HG03159 (cell line): Measurements from ENCODE around the gene NOTCH3.

Experiments
- ATAC-seq: cut with Tn5 transposase; IDR thresholded peaks from one replicate; pipeline ENCODE4 v1.9.1; 2021; ENCODE audit warnings: mild to moderate bottlenecking, moderate library complexity; ENCODE audit not compliant: unreplicated experiment

NOTCH3 gene

DNA sequence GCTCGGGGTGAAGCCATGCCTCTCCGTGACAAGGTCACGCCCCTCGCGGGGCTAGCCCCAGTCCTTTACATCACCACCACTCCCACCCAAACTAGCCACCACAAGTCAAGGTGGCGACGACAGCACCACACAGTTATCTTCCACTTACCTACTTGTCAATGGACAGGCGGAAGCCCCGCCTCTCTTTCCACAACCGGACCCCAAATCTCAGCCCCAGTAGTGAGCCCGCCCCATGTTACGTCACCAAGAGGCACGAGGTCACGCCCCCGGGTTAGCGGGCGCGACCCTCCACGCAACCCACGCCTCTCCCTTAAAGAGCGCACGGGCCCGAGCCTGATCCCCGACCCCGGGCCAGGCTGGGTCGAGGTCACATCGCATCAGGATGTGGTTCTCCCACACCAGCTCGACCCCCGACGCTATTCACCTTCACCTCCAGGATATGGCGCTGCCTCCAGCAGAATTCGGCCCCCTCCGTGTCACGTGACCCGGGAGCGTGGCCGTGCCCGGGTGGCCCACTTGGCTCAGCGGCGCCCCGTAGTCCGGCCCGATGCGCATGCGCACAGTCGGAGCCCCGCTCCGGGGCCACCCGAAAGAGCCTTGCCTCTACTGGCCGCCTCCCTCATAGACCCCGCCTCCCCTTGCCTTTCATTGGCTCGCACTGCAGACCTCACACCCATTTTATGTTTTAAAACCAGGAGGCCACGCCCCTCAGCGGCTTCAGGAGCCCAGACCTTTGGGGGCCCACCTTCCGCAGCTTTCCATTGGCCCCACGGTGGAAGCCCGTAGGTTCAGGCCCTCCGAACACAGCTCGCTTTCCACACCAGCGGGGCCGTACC lies 75.3 kb downstream of the NOTCH3 start:
- peak; percentile 92 for ATAC-seq

DNA sequence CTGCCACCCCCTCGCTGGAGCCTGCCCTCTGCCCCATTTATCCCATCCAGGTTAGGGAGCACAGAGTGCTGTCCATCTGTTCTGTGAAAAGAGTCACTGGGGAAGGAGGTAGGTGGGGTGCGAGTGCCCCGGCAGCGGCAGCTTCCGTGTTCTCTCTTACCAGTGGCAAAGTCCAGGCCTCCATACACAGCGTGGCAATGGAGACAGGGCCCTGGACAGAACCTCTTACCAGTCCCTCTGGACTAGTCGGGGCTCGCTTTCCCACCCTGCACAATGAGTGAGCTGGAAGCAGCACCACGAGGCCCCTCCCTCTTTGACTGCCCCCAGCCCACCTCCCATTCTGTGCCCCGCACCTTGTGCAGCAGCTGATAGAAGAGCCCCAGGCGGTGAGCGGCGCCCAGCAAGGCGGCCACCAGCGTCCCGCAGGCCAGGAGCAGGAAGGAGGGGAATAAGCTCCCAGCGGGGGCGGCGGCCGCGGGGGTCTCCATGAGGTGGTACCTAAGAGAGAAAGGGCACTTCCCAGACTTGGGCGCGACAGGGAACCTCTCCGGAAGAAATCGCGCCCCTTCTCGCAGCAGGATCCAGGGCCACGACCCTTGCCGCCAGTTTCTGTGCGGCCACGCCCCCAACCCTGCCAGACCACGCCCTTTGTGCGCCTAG lies 76.1 kb downstream of the NOTCH3 start:
- no peak for ATAC-seq

DNA sequence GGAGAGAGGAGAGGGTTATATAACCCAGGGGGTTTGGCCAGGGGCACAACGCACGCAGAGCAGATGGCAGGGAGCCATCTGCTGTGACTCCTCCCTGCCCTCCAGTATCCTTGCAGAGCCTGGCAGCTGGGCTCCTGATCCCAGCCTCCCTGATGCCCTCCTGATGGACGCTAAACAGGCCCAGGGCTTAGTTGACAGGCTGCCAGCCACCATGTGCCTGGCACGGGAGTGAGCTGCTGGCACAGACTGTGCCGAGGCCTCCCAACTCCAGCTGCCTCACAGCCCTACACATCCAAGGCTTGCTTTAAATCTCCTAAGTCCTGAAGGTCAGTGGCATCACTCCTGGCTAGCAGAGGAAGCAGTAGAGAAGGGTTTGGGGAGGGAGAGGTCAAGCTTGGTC lies 76.9 kb downstream of the NOTCH3 start:
- no peak for ATAC-seq

DNA sequence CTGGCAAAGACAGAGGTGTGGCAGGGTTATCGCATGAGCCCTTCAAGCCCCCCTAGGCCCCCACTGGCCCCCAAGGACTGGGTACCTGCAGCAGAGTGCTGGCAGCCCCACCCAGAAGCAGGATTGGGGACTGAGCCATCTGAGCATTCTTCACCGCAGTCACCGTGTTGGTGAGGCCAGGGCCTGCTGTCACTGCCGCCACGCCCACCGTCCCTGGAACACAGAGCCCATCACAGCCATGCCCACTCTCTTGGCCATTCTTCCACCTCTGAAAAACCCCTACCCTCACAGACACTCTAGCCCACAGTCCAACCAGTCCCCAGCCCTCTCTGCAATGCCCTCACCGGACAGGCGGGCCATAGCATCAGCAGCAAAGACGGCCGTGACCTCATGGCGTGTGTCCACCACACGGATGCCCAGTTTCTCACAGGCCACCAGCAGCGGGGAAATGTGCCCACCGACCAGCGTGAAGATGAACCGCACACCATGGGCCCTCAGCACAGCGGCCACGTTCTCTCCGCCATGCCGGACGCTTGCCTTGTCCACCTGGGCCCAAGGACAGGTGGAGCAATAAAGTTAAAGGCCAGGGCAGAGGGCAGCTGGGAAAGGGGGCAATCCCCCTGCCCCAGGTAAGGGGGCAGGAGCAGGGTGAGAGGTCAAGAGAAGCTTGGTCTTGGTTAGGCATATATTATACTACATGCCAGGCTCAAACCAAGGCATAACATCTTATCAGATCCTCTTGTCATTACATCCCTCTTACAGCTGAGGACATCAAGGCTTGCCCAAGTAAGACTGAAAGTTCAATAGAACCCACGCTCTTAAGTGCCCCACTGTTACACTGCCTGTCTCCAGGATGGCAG lies 77.5 kb downstream of the NOTCH3 start:
- ATAC-seq: no peak

DNA sequence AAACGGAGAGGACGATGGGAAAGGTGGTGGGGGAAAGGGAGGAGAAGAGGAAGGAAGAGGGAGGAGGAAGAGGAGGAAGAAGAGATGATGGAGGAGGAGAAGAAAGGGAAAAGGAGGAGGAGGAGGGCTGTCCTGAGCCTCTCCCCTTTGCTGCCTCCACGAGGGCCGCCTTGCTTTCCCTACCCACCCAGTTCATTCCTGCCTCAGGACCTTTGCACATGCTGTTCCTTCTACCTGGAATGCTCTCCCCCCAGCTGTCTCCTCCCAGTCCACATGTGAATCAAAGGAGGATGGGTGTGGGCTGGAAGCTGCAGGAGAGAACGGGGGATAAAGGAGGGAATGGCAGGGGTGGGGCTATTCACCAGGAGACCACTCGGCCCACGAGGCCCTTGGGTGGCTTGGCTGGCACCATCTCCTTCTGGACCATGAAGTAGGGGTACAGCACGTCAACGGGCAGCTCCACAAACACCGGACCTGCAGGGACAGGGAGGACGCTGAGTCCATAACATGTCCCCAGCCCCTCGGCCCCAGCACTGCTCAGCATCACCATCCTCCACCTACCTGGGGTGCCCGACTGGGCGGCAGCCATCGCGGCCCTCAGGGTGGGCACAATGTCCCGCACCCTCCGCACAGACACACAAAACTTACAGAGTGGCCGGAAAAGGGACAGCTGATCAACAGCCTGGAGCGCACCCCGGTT lies 78.3 kb downstream of the NOTCH3 start:
- ATAC-seq: no peak

DNA sequence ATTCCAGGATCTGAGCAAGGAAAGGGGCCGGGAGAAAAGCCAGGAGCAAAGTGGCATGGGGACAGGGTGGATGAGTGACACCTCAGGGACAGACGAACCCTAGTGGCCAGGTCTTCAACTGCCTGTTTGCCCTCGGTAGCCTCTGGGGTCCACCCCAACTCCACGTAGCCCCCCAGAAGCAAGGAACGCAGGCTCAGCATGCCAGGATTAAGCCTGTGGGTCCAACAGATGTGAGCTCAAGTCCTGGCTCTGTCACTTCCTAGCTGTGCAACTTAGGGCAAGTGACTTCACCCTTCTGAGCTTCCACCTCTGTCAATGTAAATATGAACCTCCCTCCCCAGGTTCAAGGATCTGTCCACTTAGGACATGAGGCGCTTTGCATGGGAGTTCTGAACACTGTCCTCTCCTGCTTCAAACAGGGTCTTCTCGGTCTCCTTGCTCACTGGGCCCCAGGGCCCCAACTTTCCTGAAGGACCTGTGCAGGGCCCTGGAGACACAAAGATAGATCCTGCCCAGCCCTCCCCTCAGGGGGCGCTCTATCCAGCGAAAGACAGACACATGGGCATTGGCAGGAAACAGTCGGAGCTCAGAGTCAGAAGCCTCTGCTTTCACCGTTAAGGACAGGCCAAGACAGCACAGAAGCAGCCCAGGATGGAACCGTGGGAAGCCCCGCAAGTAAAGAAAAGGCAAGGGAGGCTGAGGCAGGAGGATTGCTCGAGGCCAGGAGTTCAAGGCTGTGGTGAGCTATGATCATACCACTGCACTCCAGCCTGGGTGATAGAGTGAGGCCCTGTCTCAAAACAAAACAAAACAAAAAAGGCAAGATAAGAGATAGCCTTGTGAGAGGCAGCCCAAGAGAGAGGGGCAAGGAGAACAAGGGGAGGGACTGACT lies 80.4 kb downstream of the NOTCH3 start:
- ATAC-seq: no peak

DNA sequence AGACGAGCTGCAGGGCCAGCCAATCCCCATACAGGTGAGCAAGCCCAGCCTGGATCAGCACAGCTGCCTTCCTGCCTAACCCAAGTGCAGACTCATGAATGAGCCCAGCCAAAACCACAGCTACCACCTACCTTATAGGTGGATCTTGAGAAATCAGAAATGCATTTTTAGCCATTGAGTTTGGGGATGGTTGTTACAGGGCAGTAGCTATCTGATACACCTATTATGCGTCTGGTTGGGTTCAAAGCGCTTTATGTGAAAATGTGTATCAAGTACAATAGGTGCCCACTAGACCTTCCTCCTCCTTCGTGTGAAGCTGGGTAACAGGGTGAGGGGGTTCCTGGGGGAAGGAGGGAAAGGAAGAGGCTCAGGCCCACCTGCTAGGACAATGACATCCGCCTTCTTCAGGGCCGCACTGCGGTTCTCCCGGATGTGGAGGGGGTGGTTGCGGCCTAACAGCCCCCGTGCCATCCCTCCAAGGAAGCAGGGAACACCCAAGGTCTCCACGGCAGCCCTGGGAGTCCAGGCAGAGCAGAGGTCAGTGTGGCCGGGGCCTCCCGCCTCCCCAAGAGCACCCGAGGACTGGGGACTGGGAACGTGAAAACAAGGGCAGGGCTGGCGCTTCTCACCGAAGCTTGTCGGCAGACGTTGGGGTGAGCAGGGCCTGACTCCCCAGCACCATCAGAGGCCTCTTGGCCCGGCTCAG lies 81.9 kb downstream of the NOTCH3 start:
- no peak for ATAC-seq

DNA sequence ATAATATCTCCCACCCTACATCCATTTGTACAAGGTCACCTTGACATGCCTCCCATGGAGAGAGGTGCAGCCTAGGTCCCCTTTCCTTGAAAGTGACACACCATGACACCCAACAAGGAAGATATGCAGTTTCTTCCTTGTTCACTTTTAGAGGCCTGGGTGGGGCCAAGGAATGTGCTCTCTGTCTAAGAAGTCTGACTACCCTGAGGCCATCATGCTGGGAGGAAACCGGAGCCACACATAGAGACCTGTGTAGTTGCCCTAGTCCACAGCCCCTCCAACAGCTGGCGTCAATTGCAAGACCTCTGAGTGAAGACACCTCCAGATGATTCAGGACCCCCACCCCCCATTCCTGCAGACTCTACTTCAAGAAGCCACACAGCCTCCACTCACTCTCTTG lies 82.5 kb downstream of the NOTCH3 start:
- no peak for ATAC-seq

DNA sequence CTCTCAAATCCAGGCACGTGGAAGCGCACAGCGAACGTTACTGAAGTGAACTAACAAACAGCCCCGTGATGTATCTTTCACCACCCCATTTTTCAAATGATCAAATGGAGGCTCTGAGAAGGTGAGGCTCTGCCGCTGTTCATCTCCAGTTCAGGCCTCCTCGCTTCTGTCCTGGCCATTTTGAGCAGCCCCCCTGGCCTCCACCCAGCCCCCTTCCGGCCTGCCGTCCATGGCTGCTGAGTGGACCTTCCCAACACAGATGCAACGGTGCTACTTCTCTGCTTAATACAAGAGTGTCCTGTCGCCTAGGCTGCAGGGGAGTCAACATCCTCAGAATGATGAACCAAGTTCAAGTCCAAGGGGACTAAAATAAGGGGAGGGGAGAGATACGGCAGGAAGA lies 83.9 kb downstream of the NOTCH3 start:
- no peak for ATAC-seq

DNA sequence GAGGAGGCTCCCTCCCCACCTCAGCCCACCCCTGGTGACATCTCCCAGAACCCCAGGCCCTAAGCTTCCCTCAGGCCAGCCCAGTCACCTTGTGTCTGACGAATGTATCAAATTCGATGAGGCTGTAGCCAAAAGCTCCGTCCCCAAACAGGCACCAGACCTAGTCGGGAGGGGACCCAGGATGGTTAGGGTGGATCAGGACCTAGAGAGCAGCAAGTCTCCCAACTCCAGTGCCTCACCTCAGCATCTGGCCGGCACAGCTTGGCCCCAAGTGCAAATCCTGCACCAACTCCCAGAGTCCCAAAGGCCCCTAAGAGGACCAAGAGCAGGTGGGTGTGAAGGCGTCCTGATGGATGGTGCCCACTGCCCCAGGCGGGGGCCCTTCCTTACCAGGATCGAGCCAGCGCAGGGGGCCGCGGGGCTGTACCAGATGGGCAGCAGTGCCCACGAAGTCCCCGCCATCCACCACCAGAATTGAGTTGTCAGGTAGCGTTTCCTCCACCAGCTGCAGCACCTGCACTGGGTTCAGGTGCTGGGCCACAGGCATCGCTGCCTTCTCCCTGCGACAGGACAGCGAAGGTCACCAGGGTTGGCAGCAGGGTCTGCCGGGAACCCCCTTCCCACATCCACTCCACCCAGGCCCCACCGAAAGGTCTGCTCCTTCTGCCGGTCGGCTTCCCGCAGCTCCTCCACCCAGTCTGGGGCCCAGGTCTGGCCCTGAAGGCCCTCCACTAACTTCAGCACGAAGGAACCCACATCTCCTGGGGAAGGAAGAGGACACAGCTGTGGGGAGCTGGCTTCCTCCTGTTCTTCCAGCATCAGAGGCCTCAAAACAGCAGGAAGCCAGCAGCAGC lies 84.8 kb downstream of the NOTCH3 start:
- no peak for ATAC-seq

DNA sequence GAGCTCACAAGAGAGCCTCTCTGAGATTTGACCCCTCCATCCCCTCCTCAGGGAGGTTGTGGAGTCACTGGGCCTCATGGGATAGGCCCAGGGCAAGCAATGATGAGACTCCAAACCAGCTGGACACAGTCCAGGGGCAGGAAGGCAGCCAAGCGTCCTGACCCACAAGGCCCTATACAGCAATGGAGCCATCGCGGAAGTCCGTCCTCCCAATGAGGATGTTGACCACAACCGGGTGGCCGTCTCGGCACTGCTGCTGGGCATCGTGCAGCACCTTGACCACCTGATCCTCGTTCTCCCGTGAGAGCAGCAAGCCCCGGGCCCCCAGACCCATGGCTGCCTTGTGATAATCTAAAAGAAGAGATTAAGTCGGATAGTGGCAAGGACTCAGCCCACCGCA lies 85.7 kb downstream of the NOTCH3 start:
- no peak for ATAC-seq

DNA sequence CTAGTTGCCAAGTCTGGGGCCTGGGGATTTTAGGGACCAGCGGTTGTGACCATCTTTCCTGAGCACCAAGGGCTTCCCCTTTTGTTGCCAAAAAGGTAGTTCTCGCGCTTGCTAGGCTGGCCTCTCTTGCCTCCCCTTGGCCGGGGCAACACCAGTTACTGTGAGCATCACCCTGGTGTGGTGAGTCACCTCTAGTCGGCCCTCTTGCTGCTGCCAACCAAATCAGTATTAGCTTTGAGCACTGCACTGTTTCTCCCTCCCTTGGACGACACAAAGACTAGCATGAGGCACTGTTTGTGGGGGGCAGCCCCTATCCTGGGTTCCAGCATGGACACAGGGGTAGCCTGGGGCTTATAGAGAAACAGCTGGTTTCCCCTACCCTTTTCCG lies 86.6 kb downstream of the NOTCH3 start:
- no peak for ATAC-seq

DNA sequence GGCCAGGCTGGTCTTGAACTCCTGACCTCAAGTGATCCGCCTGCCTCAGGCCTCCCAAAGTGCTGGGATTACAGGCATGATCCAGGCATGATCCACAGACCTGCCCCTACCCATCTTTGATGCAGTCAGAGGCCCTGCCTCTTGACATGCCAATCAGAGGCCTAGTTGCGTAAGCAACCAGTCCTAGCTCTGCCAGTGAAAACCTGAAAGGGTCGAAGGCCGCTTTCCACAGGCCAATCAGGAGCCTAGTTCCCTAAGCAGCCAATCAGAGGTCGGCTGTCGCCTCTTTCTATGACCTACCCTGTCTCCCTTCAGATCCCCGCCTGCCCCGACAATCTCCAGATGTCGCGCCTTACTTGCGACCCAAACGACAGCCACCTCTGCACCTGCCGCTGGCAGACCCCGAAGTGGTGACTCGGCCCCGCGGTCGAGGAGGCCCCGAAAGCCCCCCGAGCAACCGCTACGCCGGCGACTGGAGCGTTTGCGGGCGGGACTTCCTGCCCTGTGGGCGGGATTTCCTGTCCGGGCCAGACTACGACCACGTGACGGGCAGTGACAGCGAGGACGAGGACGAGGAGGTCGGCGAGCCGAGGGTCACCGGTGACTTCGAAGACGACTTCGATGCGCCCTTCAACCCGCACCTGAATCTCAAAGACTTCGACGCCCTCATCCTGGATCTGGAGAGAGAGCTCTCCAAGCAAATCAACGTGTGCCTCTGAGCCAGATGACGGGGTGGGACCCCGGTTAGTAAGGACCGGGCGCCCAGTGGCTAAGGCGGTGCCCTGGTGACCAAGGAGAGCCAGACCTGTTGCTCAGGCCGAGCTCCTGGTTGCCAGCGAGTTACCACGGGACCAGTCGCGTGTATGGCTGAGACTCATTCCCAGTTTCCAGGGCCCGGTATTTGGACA lies 87.3 kb downstream of the NOTCH3 start:
- ATAC-seq: no peak

DNA sequence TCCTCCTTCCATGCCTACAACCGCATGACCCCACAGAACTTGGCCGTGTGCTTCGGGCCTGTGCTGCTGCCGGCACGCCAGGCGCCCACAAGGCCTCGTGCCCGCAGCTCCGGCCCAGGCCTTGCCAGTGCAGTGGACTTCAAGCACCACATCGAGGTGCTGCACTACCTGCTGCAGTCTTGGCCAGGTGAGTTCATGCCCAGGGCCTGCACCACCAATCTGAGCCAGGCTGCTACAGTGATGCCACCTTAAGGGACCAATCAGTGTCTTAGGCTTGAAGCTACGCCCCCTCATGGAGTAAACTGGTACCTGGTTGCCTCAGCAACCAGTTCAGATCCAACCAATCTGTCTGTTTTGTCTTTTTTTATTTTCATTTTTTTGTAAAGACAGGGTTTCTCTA lies 88.4 kb downstream of the NOTCH3 start:
- ATAC-seq: no peak

DNA sequence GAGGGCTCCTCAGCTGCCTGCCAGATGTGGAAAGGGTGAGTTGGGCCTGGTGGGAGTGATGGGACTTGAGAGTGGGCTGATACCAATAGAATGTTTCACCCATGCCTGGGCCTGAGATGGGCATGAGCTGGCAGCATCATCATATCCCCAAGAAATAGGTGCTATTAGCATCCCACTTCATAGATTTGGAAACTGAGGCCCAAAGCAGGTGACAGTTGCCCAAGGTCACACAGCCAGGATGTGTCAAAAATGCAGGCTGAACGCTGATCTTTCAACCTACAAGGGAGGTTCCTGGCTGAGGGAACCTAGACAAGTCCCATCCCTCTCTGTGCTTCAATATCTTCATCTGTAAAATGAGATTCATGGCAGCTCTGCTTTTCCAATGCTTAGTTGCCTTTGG lies 89.0 kb downstream of the NOTCH3 start:
- no peak for ATAC-seq

DNA sequence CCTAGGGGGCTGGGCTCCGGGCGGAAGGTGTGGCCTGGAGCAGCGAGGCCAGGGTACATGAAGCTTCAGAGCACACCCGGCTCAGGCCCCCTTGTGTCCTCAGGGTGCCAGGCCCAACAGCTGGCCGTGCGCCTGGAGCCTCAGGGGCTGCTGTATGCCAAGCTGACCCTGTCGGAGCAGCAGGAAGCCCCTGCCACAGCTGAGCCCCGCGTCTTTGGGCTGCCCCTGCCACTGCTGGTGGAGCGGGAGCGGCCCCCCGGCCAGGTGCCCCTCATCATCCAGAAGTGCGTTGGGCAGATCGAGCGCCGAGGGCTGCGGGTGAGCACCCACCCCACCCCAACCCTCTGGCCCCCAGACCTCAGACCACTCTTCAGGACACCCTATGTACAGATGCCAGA lies 90.4 kb downstream of the NOTCH3 start:
- ATAC-seq: no peak

DNA sequence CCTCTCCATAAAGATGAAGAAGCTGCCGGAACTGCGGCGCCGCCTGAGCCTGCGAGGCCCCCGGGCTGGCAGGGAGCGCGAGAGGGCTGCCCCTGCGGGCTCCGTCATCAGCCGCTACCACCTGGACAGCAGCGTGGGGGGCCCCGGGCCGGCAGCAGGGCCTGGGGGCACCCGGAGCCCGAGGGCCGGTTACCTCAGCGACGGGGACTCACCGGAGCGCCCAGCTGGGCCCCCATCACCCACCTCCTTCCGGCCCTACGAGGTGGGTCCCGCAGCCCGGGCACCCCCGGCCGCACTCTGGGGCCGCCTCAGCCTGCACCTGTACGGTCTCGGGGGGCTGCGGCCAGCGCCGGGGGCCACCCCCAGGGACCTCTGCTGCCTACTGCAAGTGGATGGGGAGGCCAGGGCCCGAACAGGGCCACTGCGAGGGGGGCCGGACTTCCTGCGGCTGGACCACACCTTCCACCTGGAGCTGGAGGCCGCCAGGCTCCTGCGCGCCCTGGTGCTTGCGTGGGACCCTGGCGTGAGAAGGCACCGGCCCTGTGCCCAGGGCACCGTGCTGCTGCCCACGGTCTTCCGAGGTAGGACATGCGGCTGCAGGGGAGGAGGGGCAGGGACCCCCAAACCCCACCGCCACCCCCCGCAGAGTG lies 90.9 kb downstream of the NOTCH3 start:
- no peak for ATAC-seq
